Prostate gland (tissue), 2 donors: ENCODE data around the gene LMBR1. TPM values are rescaled to one million over a fixed set of nuclear protein-coding genes. Genes with fewer than 3 reads are reported as not detected.
"Not testable (repeated sequence)": the region's sequence is repeated elsewhere in the genome, so short reads cannot be mapped to it uniquely, and the experiment has no call there.

Source experiments
- DNase-seq: peaks from one replicate; pipeline ENCODE4 v3.0.0-alpha.2; 2019; ENCODE audit warnings: low spot score
- H3K27ac ChIP-seq, 2 donors: fragments of 200-600 bp; sonication (generic); 2 replicates each; pipeline ENCODE4 v1.5.1; 2017 to 2019
- H3K27me3 ChIP-seq: fragments of 200-600 bp; sonication (generic); replicated peaks from 2 replicates; pipeline ENCODE4 v1.5.1; 2019; ENCODE audit not compliant: insufficient read depth
- H3K36me3 ChIP-seq, 2 donors: fragments of 200-600 bp; sonication (generic); 1 replicate in 1 of 2; 2 replicates in 1 of 2; pipeline versions ENCODE4 v1.5.1 to v1.8.1; 2017 to 2019
- H3K4me1 ChIP-seq: fragments of 200-600 bp; sonication (generic); replicated peaks from 2 replicates; pipeline ENCODE4 v1.5.1; 2019
- H3K4me3 ChIP-seq, 2 donors: fragments of 200-600 bp; sonication (generic); 2 replicates each; pipeline ENCODE4 v1.5.1; 2017 to 2019
- H3K9me3 ChIP-seq: fragments of 200-600 bp; sonication (generic); 2 replicates; pipeline ENCODE4 v1.5.1; 2017
- CTCF ChIP-seq, 4 experiments: fragments of 200-600 bp in 2 of 4; fragments of 450-650 bp in 2 of 4; sonication (generic) in 2 of 4; IDR thresholded peaks; 1 replicate in 3 of 4; 2 replicates in 1 of 4; pipeline ENCODE4 v1.5.1; 2016 to 2019; ENCODE audit warnings: antibody characterized with exemption in 4 of 4, mild to moderate bottlenecking in 2 of 4, moderate library complexity in 2 of 4
- POLR2A ChIP-seq: fragments of 450-650 bp; IDR thresholded peaks from one replicate; pipeline ENCODE4 v1.6.1; 2016; ENCODE audit warnings: antibody characterized with exemption, mild to moderate bottlenecking
- POLR2AphosphoS5 ChIP-seq: sonication (generic); formaldehyde crosslinking; IDR thresholded peaks from one replicate; pipeline ENCODE4 v1.6.1; 2017; ENCODE audit warnings: antibody characterized with exemption
- WGBS: methylation state at CpG from one replicate; pipeline ENCODE4 v1.1.5; 2018; 5-methylcytosine and 5-hydroxymethylcytosine counted together
- intact Hi-C: fragments of 100-400 bp; cut with DNase I; formaldehyde crosslinking; loops from one replicate; pipeline ENCODE4 v1.14.2; 2022
- total RNA-seq, 2 donors: library from RNA; depleted of rRNA; stranded (reverse); fragments of >200 nt; gene quantifications; one replicate each; pipeline ENCODE4 v1.1.0, GENCODE V29; 2016

Gene LMBR1
- total RNA-seq: 100 to 1,000 TPM in 1 of 2 donors, 10 to 100 TPM in 1; 44.7 to 168 TPM

- TF ChIP-seq POLR2A (peak; percentile 83), CTCF (IDR thresholded peaks at IDR 0.05) (peak; percentile 7 to 92 (median 70)), POLR2AphosphoS5 (peak; percentile 93)
- DNase-seq: peak; percentile 94
- intact Hi-C loops: no loop called here
- Histone ChIP-seq H3K27me3 (no peaks in the 10 kb centered on the region), H3K9me3 (no peaks in the 10 kb centered on the region), H3K27ac (peak within 1 kb of the TSS; percentile 89 to 96), H3K36me3 (no peaks in the 10 kb centered on the region), H3K4me1 (no peaks in the 10 kb centered on the region), H3K4me3 (peak within 1 kb of the TSS; percentile 88 to 96)
- 1% methylated on average over 93 of the region's 97 CpGs for WGBS
Measured at GRCh38 chr7:156892821-156893706, at the start of gene LMBR1. Gene LMBR1, minus strand, starts transcription at chr7:156893183. Its CDS starts 190 bp downstream, at chr7:156892993.

- TF ChIP-seq POLR2AphosphoS5: no peak
- TF ChIP-seq POLR2A: no peak
- no peak for TF ChIP-seq CTCF (IDR thresholded peaks at IDR 0.05)
- intact Hi-C loops: no loop called here
- Histone ChIP-seq H3K27ac (no peak overlapping the region), H3K4me1 (no peaks in the 10 kb centered on the region), H3K9me3 (no peaks in the 10 kb centered on the region), H3K27me3 (no peaks in the 10 kb centered on the region), H3K36me3 (no peaks in the 10 kb centered on the region), H3K4me3 (no peak overlapping the region)
- 65% methylated on average over 16 of the region's 24 CpGs for WGBS
- DNase-seq: no peak
Measured at GRCh38 chr7:156942708-156943090, 49.7 kb upstream of the LMBR1 start.

GRCh38 chr7:156941393-156942182 lies 48.6 kb upstream of the LMBR1 start:
- Histone ChIP-seq H3K36me3 (no peaks in the 10 kb centered on the region), H3K27ac (no peak overlapping the region), H3K27me3 (no peaks in the 10 kb centered on the region), H3K9me3 (no peaks in the 10 kb centered on the region), H3K4me3 (no peak overlapping the region), H3K4me1 (no peaks in the 10 kb centered on the region)
- no peak for TF ChIP-seq POLR2AphosphoS5
- no peak for TF ChIP-seq POLR2A
- TF ChIP-seq CTCF (IDR thresholded peaks at IDR 0.05): no peak
- 96% methylated on average over 92 of the region's 92 CpGs for WGBS
- intact Hi-C loops: no loop called here
- DNase-seq: no peak

GRCh38 chr7:156940421-156941122 lies 47.6 kb upstream of the LMBR1 start:
- Histone ChIP-seq H3K36me3 (no peaks in the 10 kb centered on the region), H3K9me3 (no peaks in the 10 kb centered on the region), H3K4me3 (no peak overlapping the region), H3K27me3 (no peaks in the 10 kb centered on the region), H3K27ac (no peak overlapping the region), H3K4me1 (no peaks in the 10 kb centered on the region)
- no peak for TF ChIP-seq POLR2A
- no peak for TF ChIP-seq CTCF (IDR thresholded peaks at IDR 0.05)
- TF ChIP-seq POLR2AphosphoS5: no peak
- WGBS: 93% methylated on average over 57 of the region's 57 CpGs
- no peak for DNase-seq
- intact Hi-C loops: no loop called here

- DNase-seq, intact Hi-C loops, H3K36me3 ChIP-seq, H3K9me3 ChIP-seq, H3K4me3 ChIP-seq, H3K4me1 ChIP-seq, H3K27ac ChIP-seq, H3K27me3 ChIP-seq: not testable (repeated sequence)
- 93% methylated on average over 3 of the region's 3 CpGs for WGBS
Measured at GRCh38 chr7:156936766-156937165, 43.8 kb upstream of the LMBR1 start.
